Omental fat pad (tissue), 4 donors: ENCODE data around the gene COL16A1. TPM values are rescaled to one million over a fixed set of nuclear protein-coding genes. Genes with fewer than 3 reads are reported as not detected.
A peak's percentile ranks its signal among the peaks of the same experiment; 100 is the strongest.

Source experiments
- ATAC-seq: fragments of 150-250 bp; one replicate; pipeline ENCODE4 v1.9.1; 2016; ENCODE audit warnings: mild to moderate bottlenecking, moderate library complexity; ENCODE audit not compliant: low FRiP score
- DNase-seq: peaks from one replicate; pipeline ENCODE4 v3.0.0-alpha.2; 2019; ENCODE audit warnings: low spot score
- CTCF ChIP-seq, 3 donors: fragments of 450-650 bp; IDR thresholded peaks; one replicate each; pipeline ENCODE4 v1.5.1; 2016 to 2017; ENCODE audit warnings: antibody characterized with exemption in 3 of 3, mild to moderate bottlenecking in 3 of 3, moderate library complexity in 2 of 3
- total RNA-seq, 4 donors: library from RNA; depleted of rRNA; stranded (reverse); fragments of >200 nt; gene quantifications; one replicate each; pipeline ENCODE4 v1.1.0, GENCODE V29; 2016

The COL16A1 gene
- total RNA-seq, 4 donors from 2014 or later, result 17.4 to 69.2 (median 21.7) TPM

GRCh38 chr1:31626223-31627207 is 77.3 kb downstream of the COL16A1 start:
- TF ChIP-seq CTCF (IDR thresholded peaks at IDR 0.05), result no peak
- no peak for DNase-seq
- ATAC-seq, result peak; percentile 10

GRCh38 chr1:31625561-31626222 is 78.1 kb downstream of the COL16A1 start:
- DNase-seq, result no peak
- TF ChIP-seq CTCF (IDR thresholded peaks at IDR 0.05), result no peak
- no peak for ATAC-seq

GRCh38 chr1:31624731-31625514 is 78.9 kb downstream of the COL16A1 start:
- no peak for TF ChIP-seq CTCF (IDR thresholded peaks at IDR 0.05)
- ATAC-seq (no peak), DNase-seq (no peak)

- DNase-seq (no peak), ATAC-seq (no peak)
- TF ChIP-seq CTCF (IDR thresholded peaks at IDR 0.05), result no peak
Measured at GRCh38 chr1:31624309-31624708, 79.5 kb downstream of the COL16A1 start.

- DNase-seq, result no peak
- ATAC-seq, result no peak
Measured at GRCh38 chr1:31623365-31623764, 80.5 kb downstream of the COL16A1 start.

More at GRCh38 chr1:31623365-31623764, 80.5 kb downstream of the COL16A1 start:
- no peak for TF ChIP-seq CTCF (IDR thresholded peaks at IDR 0.05)
